GM12891 (cell line): ENCODE data around the gene PDXK.
A peak's percentile ranks its signal among the peaks of the same experiment; 100 is the strongest.
"Not testable (repeated sequence)": the region's sequence is repeated elsewhere in the genome, so short reads cannot be mapped to it uniquely, and the experiment has no call there.

ENCODE experiments used
- DNase-seq: peaks from one replicate; pipeline ENCODE4 v3.0.0; 2011; ENCODE audit warnings: low spot score; ENCODE audit not compliant: insufficient read length
- FAIRE-seq: peaks from 2 replicates; lab custom pipeline; 2011; peaks lifted over from hg19 to GRCh38; lab: Jason Lieb, UNC
- PAX5 ChIP-seq: IDR thresholded peaks from 2 replicates; pipeline ENCODE4 v1.6.1; 2011; ENCODE audit warnings: low read length, moderate library complexity, mild to moderate bottlenecking; ENCODE audit not compliant: insufficient read depth, severe bottlenecking
- POLR2A ChIP-seq: IDR thresholded peaks from 2 replicates; pipeline ENCODE4 v1.6.1; 2011; ENCODE audit warnings: low read depth, low read length, control low read depth
- POLR2AphosphoS5 ChIP-seq: IDR thresholded peaks from 2 replicates; pipeline ENCODE4 v1.6.1; 2011; ENCODE audit warnings: low read depth, low read length, control low read depth
- POU2F2 ChIP-seq: IDR thresholded peaks from 2 replicates; pipeline ENCODE4 v1.6.1; 2011; ENCODE audit warnings: low read depth, mild to moderate bottlenecking, control low read depth, low read length, moderate library complexity
- SPI1 ChIP-seq: IDR thresholded peaks from 2 replicates; pipeline ENCODE4 v1.6.1; 2011; ENCODE audit warnings: low read depth, low read length, control low read depth
- TAF1 ChIP-seq: IDR thresholded peaks from 2 replicates; pipeline ENCODE4 v1.6.1; 2011; ENCODE audit warnings: low read depth, low read length, control low read depth

The PDXK gene

DNA sequence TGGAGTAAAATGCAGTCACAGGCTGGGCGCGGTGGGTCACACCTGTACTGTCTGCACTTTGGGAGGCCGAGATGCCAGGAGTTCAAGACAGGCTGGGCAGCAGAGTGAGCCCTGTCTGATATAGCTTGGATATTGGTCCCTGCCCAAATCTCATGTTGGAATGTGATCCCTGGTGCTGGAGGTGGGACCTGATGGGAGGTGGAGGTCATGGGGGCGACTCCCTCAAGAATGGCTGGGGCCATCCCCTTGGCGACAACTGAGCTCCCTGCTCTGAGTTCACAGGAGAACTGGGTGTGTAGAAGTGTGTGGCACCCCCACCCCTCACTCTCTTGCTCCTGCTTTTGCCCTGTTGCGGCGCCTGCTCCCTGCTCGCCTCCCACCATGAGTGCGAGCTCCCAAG is 11.5 kb upstream of the PDXK start:
- TF ChIP-seq POU2F2 = no peak
- no peak for TF ChIP-seq PAX5
- TF ChIP-seq POLR2A = no peak
- TF ChIP-seq SPI1 = no peak
- no peak for TF ChIP-seq TAF1
- TF ChIP-seq POLR2AphosphoS5 = no peak
- no peak for DNase-seq
- no peak for FAIRE-seq

- FAIRE-seq = no peak
- TF ChIP-seq SPI1 (no peak), POLR2AphosphoS5 (no peak), TAF1 (no peak), POLR2A (no peak), POU2F2 (no peak), PAX5 (no peak)
- DNase-seq = no peak
These were observed 10.1 kb upstream of the PDXK start for GRCh38 chr21:43708745-43709381.

GRCh38 chr21:43712268-43712942 is 6.5 kb upstream of the PDXK start:
- DNase-seq (no peak), FAIRE-seq (no peak)

GRCh38 chr21:43713123-43713522 is 5.8 kb upstream of the PDXK start:
- not testable (repeated sequence) for FAIRE-seq

More at GRCh38 chr21:43712268-43712942, 6.5 kb upstream of the PDXK start:
- TF ChIP-seq SPI1 (no peak), POLR2AphosphoS5 (no peak), PAX5 (no peak), POU2F2 (no peak), POLR2A (no peak), TAF1 (no peak)

DNA sequence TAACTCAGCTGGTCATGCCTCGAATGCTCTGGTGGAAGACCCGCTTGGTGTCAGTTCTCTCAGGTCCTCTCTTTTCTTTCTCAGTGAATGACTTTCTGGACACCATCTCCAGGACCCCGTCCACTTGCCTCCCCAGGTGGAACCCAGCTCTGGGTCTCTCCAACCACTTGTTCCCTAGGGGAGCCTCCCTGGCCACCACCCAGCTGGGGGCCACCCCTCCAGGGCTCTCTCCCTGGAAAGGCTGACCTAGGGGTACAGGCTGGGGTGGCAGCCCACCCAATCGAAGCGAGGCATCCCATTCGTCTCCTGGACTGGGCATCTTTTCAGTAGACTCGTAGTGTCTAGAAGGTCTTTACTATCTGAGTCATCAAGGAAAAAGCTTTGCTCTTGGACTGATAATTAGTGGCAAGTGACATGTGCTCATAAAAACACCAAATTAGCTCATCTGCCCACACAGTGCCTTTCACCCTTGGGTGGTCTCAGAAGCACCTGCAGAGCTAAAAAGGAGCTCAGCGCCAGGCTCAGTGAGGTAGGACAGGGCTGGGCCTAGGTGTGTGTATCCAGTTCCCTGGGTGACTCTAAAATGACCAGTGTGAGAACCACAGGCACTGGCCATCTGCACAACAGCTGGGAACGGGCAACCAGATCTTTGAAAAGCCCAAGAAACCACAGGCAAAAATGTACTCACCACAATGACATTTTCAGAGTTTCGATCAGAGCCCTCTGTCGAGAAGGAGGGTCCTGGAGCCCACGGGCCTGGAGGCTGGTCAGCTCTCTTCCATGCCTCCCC is 2.4 kb upstream of the PDXK start:
- FAIRE-seq (peak; percentile 94), DNase-seq (no peak)
- TF ChIP-seq POLR2AphosphoS5 (no peak), PAX5 (peak; percentile 32)

More at GRCh38 chr21:43713123-43713522, 5.8 kb upstream of the PDXK start:
- DNase-seq = not testable (repeated sequence)

DNA sequence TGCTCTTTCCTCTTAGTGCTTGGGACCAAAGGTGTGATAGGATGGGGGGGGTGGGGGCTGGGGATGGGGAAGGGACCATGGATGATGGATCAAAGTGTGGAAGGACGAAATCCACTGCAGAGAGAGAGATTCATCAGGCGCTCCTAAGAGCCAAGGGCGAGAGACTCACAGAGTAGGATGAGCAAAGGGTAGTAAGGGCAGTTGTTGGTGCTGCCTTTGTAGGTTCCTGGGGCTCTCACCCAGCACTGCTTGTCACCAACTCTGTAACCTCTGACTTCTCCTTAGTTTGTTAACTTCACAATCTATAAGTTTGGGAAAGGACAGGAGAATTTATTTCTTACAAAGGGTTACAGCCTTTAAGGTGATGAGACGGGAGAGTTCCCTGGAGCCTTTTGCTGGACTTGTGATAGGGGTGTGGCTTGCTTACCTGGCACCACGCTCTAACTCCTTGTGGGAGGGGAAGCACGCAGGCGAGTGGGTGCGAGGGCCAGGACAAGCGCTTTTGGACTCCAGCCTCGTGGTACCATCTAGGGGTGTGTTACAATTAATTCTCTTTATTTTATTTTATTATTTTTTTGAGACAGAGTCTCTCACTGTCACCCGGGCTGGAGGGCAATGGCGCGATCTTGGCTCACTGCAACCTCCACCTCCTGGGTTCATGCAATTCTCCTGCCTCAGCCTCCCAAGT is 1.6 kb upstream of the PDXK start:
- TF ChIP-seq POU2F2 (no peak), TAF1 (no peak), POLR2AphosphoS5 (no peak), SPI1 (no peak), PAX5 (no peak), POLR2A (no peak)
- FAIRE-seq (peak; percentile 71), DNase-seq (no peak)

DNA sequence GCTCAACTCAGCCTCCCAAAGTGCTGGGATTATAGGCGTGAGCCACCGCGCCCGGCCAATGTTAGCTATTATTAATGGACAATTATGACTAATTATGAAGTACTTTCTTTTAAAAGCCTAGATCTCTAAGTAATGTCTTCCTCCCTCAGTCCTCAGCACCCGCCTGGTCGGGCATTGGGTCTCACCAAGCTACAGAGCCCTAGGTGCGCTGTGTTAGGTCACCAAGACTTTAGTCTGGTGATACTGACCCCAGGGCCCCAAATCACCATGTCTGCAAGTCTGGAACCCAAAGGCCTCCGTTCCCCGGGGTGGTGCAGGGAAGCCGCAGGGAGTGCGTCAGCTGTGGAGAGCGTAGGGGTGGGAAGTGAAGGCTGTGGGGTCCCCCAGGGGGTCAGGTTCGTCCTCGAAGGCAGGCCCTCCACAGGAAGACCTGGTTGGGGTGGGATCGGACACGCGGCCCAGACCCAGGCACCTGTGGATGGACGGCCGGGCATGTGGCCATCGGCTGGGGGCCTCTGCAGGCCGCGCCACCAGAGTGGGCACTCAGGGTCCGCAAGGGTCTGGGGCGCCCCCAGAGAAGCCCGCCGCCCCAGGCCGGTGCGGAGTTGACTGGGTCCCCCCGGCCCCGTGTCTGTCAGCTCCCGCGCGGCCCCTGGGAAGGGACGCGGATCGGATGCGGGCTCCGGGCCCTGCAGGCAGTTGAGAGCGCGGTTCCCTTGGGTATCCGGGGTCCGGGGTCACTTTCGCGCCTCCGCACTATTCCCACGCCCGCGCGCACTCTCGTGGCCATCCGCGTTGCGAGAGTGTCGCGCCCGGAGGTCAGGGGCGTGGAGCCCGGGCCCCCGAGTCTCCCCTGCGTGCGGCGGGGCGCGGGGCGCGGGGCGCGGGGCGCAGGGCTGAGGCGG is 710 bp upstream of the PDXK start:
- FAIRE-seq (no peak), DNase-seq (no peak)

GRCh38 chr21:43719748-43720538 is 1.0 kb downstream of the PDXK start:
- FAIRE-seq (no peak), DNase-seq (no peak)
- TF ChIP-seq SPI1 (no peak), POU2F2 (no peak), TAF1 (no peak)

More for the DNA sequence above, 710 bp upstream of the PDXK start:
- no peak for TF ChIP-seq SPI1
- no peak for TF ChIP-seq POLR2A
- TF ChIP-seq POLR2AphosphoS5 = no peak
- no peak for TF ChIP-seq PAX5
- TF ChIP-seq POU2F2 = no peak
- no peak for TF ChIP-seq TAF1
